GM11168 (cell line): ENCODE results near the gene MKKS.

ENCODE experiments used
- in situ Hi-C: fragments of 300-500 bp; cut with MboI; formaldehyde crosslinking; loops from one replicate; pipeline ENCODE4 v1.12.0; 2022; ENCODE audit warnings: low sequenced_read_pairs; ENCODE audit not compliant: unreplicated experiment

The MKKS gene

GRCh38 chr20:10453241-10453640, 19.2 kb upstream of the MKKS start:
- in situ Hi-C loops: no loop called here

GRCh38 chr20:10449270-10449669, 15.2 kb upstream of the MKKS start:
- in situ Hi-C loops: loop anchor here (25.0 kb wide), 1 partner anchor 837 kb away; no protein-coding TSS in a partner anchor

- in situ Hi-C loops: loop anchor here (25.0 kb wide), 1 partner anchor 836 kb away; no protein-coding TSS in a partner anchor
Measured at GRCh38 chr20:10448270-10449156, 14.5 kb upstream of the MKKS start.

GRCh38 chr20:10447028-10447427, 13.0 kb upstream of the MKKS start:
- in situ Hi-C loops: loop anchor here (25.0 kb wide), 1 partner anchor 835 kb away; no protein-coding TSS in a partner anchor

- in situ Hi-C loops: loop anchor here (25.0 kb wide), 1 partner anchor 833 kb away; no protein-coding TSS in a partner anchor
Measured at GRCh38 chr20:10445758-10446157, 11.7 kb upstream of the MKKS start.

- in situ Hi-C loops: loop anchor here (25.0 kb wide), 1 partner anchor 832 kb away; no protein-coding TSS in a partner anchor
Measured at GRCh38 chr20:10443936-10444335, 9.9 kb upstream of the MKKS start.

GRCh38 chr20:10438217-10438616, 4.2 kb upstream of the MKKS start:
- in situ Hi-C loops: loop anchor here (10.0 to 25.0 kb wide), 2 partner anchors 237 to 826 kb away; partner anchors contain the start of gene JAG1

GRCh38 chr20:10436053-10436699, 2.2 kb upstream of the MKKS start:
- in situ Hi-C loops: loop anchor here (10.0 to 25.0 kb wide), 2 partner anchors 239 to 824 kb away; partner anchors contain the start of gene JAG1

- in situ Hi-C loops: loop anchor here (10.0 to 25.0 kb wide), 2 partner anchors 240 to 823 kb away; partner anchors contain the start of gene JAG1
Measured at GRCh38 chr20:10434832-10435812, 1.1 kb upstream of the MKKS start, which contains the start of gene SLX4IP. TSS of gene SLX4IP (plus strand) at chr20:10435305. CDS start at chr20:10458205, 22,900 bp downstream.

- in situ Hi-C loops: loop anchor here (10.0 to 25.0 kb wide), 2 partner anchors 240 to 822 kb away; partner anchors contain the start of gene JAG1
Measured at GRCh38 chr20:10434467-10434831, 427 bp upstream of the MKKS start.

GRCh38 chr20:10433014-10433622, 904 bp downstream of the MKKS start:
- in situ Hi-C loops: loop anchor here (10.0 to 25.0 kb wide), 2 partner anchors 242 to 821 kb away; partner anchors contain the start of gene JAG1

GRCh38 chr20:10432079-10432478, 1.9 kb downstream of the MKKS start:
- in situ Hi-C loops: loop anchor here (10.0 to 25.0 kb wide), 2 partner anchors 243 to 820 kb away; partner anchors contain the start of gene JAG1

- in situ Hi-C loops: loop anchor here (10.0 to 25.0 kb wide), 2 partner anchors 244 to 818 kb away; partner anchors contain the start of gene JAG1
Measured at GRCh38 chr20:10430704-10431103, 3.3 kb downstream of the MKKS start.

GRCh38 chr20:10430000-10430466, 4.0 kb downstream of the MKKS start:
- in situ Hi-C loops: loop anchor here (10.0 to 25.0 kb wide), 2 partner anchors 245 to 818 kb away; partner anchors contain the start of gene JAG1

GRCh38 chr20:10429443-10429981, 4.5 kb downstream of the MKKS start:
- in situ Hi-C loops: loop anchor here (25.0 kb wide), 1 partner anchor 817 kb away; no protein-coding TSS in a partner anchor

- in situ Hi-C loops: loop anchor here (25.0 kb wide), 1 partner anchor 816 kb away; no protein-coding TSS in a partner anchor
Measured at GRCh38 chr20:10428008-10428407, 6.0 kb downstream of the MKKS start.

GRCh38 chr20:10427060-10427692, 6.8 kb downstream of the MKKS start:
- in situ Hi-C loops: loop anchor here (25.0 kb wide), 1 partner anchor 815 kb away; no protein-coding TSS in a partner anchor

- in situ Hi-C loops: no loop called here
Measured at GRCh38 chr20:10423735-10424134, 10.3 kb downstream of the MKKS start.
